Dendritic cell treated with granulocyte-macrophage colony-stimulating factor and Interleukin-4, amounts not matched to agents 40 ng/mL and 50 ng/mL, for 4 days (primary cell): ENCODE results near the gene PDZRN3.

Experiments
- H3K27ac Mint-ChIP-seq: one replicate; pipeline ENCODE4 v1.8.0; 2022; ENCODE audit warnings: mild to moderate bottlenecking, mixed read lengths
- H3K27me3 Mint-ChIP-seq: one replicate; pipeline ENCODE4 v1.8.0; 2022; ENCODE audit warnings: mild to moderate bottlenecking, mixed read lengths
- H3K36me3 Mint-ChIP-seq: one replicate; pipeline ENCODE4 v1.8.0; 2022; ENCODE audit warnings: low read depth, mixed read lengths
- H3K4me1 Mint-ChIP-seq: one replicate; pipeline ENCODE4 v1.8.0; 2022; ENCODE audit warnings: low read depth, mixed read lengths
- H3K4me3 Mint-ChIP-seq: one replicate; pipeline ENCODE4 v1.8.0; 2022; ENCODE audit warnings: mild to moderate bottlenecking, moderate library complexity, mixed read lengths
- H3K9me3 Mint-ChIP-seq: one replicate; pipeline ENCODE4 v1.8.0; 2022; ENCODE audit warnings: mixed read lengths
- intact Hi-C: fragments of 100-400 bp; cut with micrococcal nuclease; formaldehyde crosslinking; loops from one replicate; pipeline ENCODE4 v1.15.0; 2022

Gene PDZRN3

DNA sequence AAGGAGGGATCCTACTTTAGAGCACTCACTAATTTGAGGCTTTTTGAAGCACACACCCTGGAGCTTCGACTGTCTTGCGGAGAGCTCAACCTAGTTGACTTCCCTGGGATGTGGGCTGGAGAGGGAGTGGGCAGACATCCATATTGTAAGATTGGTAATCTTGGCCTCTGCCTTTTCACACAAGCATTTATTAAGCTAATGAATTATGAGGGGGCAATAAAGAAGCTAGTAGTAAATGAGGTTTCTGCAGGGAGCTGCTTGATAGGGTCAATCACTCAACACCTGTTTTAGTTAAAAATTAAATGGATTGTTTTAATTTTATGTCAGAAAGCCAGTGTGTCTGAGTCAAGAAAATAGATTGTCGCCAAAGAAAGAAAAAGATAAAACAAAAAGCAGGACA lies 76.3 kb downstream of the PDZRN3 start:
- Mint-ChIP-seq H3K27me3 (no peaks in the 10 kb centered on the region), H3K36me3 (no peaks in the 10 kb centered on the region), H3K4me3 (no peak overlapping the region), H3K4me1 (no peaks in the 10 kb centered on the region), H3K9me3 (no peaks in the 10 kb centered on the region), H3K27ac (no peak overlapping the region)
- intact Hi-C loops, result no loop called here

DNA sequence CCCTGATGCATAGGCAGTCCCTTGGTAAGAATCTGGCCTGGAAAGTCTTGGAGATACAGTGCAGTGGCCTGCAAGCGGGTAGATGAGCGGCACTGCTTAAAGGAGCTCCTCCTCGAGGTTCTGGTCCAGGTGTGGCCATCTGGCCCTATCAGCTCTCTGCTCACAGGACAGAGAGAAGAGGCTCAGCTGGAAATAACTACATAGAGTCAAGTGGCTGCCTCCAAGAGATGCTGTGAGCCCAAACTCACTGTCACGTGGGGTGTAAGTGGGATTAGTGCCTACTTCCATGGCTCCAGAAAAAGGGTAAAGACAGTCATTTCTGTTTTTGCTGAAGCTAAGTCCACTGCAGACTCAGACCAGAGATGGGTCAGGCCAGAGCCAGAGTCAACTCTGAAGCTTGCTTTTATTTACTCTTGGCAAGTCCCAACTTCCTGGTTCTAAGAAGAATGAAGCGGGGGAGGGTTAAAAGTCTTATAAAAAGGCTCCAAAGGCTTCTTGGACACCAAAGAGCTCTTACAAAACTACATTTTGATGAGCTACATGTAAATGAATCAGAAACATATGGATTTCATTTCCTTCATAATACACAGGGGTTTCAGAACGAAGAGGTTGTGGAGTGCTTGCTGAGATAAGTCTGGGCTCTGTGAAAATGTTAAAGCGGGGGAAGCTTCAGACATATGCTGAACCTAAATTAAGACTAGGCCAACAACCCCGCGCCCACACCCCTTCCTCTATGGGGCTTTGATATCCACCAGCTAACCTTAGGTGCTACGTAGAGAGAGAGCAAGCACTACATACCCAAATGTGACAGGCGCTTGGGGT lies 77.1 kb downstream of the PDZRN3 start:
- Mint-ChIP-seq H3K27ac (no peak overlapping the region), H3K9me3 (no peaks in the 10 kb centered on the region), H3K4me3 (no peak overlapping the region), H3K4me1 (no peaks in the 10 kb centered on the region), H3K27me3 (no peaks in the 10 kb centered on the region), H3K36me3 (no peaks in the 10 kb centered on the region)
- intact Hi-C loops, result no loop called here

DNA sequence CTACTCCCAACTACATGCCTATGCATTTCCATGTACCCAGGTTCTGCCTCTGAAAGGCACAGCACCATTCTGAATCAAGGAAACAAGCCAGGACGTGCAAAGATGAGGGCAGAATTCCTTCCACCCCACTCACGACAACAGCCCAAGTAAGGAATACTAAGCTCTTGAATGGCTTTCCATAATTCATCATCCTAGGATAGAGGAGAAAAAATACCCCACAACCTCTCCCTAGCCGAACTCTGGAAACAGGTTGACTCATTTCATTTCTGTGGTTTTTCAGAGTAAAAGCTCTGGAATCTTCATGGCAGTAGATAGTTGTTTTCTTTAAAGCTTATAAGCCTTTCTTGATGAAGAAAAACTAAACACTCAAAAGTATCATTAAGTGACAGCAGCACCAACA lies 77.8 kb downstream of the PDZRN3 start:
- intact Hi-C loops, result no loop called here
- no peaks in the 10 kb centered on the region for H3K9me3 Mint-ChIP-seq
- H3K27me3 Mint-ChIP-seq, result no peaks in the 10 kb centered on the region
- H3K27ac Mint-ChIP-seq, result no peak overlapping the region
- no peaks in the 10 kb centered on the region for H3K4me1 Mint-ChIP-seq
- H3K36me3 Mint-ChIP-seq, result no peaks in the 10 kb centered on the region
- H3K4me3 Mint-ChIP-seq, result no peak overlapping the region

DNA sequence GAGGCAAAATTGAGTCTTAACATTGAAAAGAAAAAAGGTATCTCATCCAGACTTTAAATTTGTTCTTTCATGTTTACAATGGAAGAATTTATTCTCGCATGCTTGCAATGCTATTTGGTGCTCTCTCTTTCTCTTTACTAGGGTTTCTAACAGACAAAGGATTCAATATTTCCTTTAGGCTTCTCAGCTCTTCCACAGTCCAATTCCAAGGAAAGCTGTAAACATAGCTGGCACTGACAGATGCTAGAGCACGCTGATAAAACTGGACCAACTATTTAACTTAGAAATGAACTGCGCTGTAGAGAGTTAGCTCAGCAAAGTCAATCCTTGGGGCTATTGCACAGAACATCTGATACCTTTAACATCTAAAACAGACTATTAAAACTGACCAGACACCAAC lies 81.3 kb downstream of the PDZRN3 start:
- H3K27ac Mint-ChIP-seq, result no peak overlapping the region
- H3K4me3 Mint-ChIP-seq, result no peak overlapping the region
- intact Hi-C loops, result no loop called here
- no peaks in the 10 kb centered on the region for H3K27me3 Mint-ChIP-seq
- H3K4me1 Mint-ChIP-seq, result no peaks in the 10 kb centered on the region
- no peaks in the 10 kb centered on the region for H3K9me3 Mint-ChIP-seq
- no peaks in the 10 kb centered on the region for H3K36me3 Mint-ChIP-seq

DNA sequence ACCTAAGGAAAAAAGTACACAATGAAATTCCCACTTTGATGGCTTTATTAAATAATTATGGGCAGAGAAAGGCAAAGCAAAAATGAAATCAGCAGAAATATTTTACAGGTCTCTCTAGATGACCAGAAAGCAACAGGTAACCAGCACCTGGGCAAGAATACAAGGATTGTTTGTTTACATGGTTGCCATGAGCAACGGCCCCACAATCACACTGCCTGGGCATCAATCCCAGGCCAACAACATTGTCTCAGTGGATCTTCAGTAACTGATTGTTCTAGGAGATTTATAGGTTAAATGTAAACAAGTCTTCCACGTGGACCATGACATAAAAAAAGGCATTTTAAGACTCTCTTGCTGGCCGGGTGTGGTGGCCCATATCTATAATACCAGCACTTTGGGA lies 82.6 kb downstream of the PDZRN3 start:
- intact Hi-C loops, result no loop called here
- H3K36me3 Mint-ChIP-seq, result no peaks in the 10 kb centered on the region
- no peaks in the 10 kb centered on the region for H3K27me3 Mint-ChIP-seq
- no peak overlapping the region for H3K27ac Mint-ChIP-seq
- no peaks in the 10 kb centered on the region for H3K9me3 Mint-ChIP-seq
- H3K4me1 Mint-ChIP-seq, result no peaks in the 10 kb centered on the region
- H3K4me3 Mint-ChIP-seq, result no peak overlapping the region

DNA sequence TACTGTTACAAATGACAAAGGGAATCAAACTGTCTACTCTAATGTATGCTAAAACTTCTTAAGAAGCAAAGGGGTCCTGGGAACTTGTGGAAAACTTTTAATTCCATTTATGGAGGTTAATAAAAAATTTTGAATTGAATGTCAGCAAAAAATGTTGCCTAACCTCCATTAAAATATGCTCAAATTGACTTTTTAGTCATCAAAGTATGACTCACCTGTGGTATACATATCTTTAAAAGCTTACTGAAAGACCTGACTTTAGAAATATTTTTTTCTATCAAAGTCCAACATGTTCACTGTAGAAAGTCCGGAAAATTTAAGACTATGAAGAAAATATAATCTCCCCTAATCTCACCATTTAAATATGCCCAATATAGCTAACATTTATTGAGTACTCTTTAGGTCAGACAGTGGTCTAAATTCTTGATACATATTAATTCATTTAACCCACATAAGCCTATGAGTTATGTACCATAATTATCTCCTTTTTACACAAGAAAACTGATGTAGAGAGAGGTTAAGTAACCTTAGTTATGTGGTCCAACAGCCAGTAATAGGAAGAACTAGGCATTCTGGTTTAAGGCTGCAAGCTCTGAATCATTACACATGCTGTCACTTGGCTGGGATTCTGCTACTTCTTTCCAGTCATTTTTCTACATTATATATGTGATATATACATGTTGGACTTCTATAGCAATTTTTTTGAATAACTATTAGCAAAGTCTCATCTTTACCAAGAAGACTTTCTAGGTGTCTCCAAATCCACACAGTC lies 83.6 kb downstream of the PDZRN3 start:
- H3K36me3 Mint-ChIP-seq, result no peaks in the 10 kb centered on the region
- intact Hi-C loops, result no loop called here
- H3K4me3 Mint-ChIP-seq, result no peak overlapping the region
- H3K9me3 Mint-ChIP-seq, result no peaks in the 10 kb centered on the region
- no peaks in the 10 kb centered on the region for H3K27me3 Mint-ChIP-seq
- H3K4me1 Mint-ChIP-seq, result no peaks in the 10 kb centered on the region
- no peak overlapping the region for H3K27ac Mint-ChIP-seq

DNA sequence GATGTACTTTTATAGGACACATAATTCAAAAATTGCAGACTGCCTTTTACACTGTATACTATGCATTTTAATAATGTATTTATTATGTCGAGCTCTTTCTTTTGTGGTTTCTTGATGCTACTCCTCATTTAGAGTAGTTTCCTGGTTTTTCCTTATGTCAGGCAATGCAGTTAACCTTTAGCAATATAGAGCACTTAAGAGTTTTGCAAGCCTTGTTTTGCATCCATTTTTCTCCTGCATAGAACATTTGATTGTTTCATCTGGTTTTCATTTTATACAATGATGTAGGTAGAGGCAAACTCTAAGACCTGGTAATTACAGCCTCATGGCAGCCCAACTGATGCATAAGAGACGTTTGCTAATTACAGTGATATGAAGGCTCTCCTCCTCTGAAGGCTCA lies 86.3 kb downstream of the PDZRN3 start:
- no peaks in the 10 kb centered on the region for H3K4me1 Mint-ChIP-seq
- H3K36me3 Mint-ChIP-seq, result no peaks in the 10 kb centered on the region
- intact Hi-C loops, result no loop called here
- no peak overlapping the region for H3K27ac Mint-ChIP-seq
- no peaks in the 10 kb centered on the region for H3K9me3 Mint-ChIP-seq
- H3K4me3 Mint-ChIP-seq, result no peak overlapping the region
- H3K27me3 Mint-ChIP-seq, result peaks cover 1% of the 10 kb centered on the region

DNA sequence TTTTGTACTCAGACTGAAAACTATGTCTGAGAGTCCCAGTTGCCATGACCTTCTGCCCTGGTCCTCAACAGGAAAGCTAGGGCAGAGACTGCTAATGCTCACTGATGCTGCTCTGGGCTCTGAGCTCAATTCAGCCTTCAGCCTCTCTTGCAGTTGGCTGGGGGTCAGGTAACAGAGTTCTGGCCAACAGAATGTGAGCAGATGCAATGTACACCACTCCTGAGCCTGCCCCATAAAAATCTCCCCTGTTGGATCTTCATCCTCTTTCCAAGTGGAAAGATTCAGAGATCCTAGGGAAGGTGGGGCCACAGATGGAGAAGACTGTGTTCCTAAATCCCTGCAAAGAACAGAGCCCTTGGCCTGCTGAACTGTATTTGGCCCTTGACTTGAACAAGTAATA lies 87.8 kb downstream of the PDZRN3 start:
- Mint-ChIP-seq H3K9me3 (no peaks in the 10 kb centered on the region), H3K36me3 (no peaks in the 10 kb centered on the region), H3K4me3 (no peak overlapping the region), H3K4me1 (no peaks in the 10 kb centered on the region), H3K27me3 (peaks cover 1% of the 10 kb centered on the region), H3K27ac (no peak overlapping the region)
- intact Hi-C loops, result no loop called here

DNA sequence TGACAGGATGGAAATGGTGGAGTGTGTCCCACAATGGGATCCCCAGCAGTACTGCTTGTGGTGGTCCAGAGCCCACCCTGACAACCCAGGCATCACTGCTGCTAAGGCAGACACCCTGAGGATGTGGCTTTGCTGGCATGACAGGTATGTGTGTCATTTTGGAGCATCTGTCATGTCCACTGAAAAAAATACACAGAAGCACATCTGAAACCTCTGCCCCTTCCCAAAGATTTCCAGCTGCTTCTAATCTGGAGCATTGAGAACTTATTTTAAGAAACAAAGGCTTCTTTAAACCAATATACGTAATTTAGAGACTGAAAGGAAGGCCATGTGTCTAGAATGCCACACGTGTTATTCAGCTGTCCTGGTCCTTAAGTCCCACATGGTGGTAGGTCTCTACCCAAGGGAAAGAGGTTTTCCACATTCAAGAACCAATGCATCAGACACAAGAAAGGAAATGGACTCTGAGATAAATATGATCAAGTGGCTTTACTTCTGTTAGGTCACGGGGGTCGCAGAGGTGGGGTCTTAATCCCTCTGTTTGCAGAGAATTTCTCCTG lies 88.3 kb downstream of the PDZRN3 start:
- H3K9me3 Mint-ChIP-seq, result no peaks in the 10 kb centered on the region
- no peaks in the 10 kb centered on the region for H3K36me3 Mint-ChIP-seq
- no peaks in the 10 kb centered on the region for H3K4me1 Mint-ChIP-seq
- intact Hi-C loops, result no loop called here
- H3K27ac Mint-ChIP-seq, result no peak overlapping the region
- H3K27me3 Mint-ChIP-seq, result peaks cover 1% of the 10 kb centered on the region
- no peak overlapping the region for H3K4me3 Mint-ChIP-seq

DNA sequence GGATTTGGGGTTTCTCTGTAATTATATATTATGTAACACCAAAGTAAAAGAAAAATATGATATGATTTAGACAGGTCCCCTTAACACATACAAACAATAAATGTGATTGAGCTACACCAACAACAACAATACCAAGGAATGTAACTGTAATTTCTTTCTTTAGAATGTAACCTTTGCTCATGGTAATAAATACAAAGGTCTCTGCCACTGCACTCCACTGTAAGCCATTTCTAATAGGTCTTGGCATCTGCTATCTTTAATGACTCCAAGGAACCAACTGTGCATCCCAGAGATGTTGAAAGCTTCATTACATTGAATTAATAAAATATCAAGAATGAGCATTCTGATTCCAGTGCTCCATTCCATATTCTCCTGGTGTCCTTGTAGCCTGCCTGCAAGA lies 88.8 kb downstream of the PDZRN3 start:
- intact Hi-C loops, result no loop called here
- H3K27me3 Mint-ChIP-seq, result peaks cover 1% of the 10 kb centered on the region

DNA sequence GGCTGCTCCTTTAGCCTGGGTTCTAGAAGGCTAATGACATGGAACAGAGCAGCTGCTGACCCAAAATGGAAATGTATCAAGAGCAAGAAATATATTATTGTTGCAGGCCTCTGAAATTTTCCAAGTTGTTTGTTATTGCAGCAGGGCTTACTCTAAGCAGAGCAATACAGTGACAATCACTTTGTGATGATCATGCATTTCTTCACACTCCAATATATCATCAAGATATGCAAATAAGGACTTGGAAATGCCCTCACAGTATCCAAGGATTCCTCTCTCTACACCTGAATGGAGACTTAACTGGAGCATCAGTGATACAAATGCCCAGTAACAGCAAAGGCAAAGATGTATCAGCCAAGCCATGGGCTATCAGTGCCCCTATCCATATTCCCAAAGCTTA lies 89.6 kb downstream of the PDZRN3 start:
- H3K4me1 Mint-ChIP-seq, result no peaks in the 10 kb centered on the region
- no peaks in the 10 kb centered on the region for H3K9me3 Mint-ChIP-seq
- peaks cover 1% of the 10 kb centered on the region for H3K27me3 Mint-ChIP-seq
- H3K36me3 Mint-ChIP-seq, result no peaks in the 10 kb centered on the region
- no peak overlapping the region for H3K27ac Mint-ChIP-seq
- no peak overlapping the region for H3K4me3 Mint-ChIP-seq
- intact Hi-C loops, result no loop called here

More for the DNA sequence above, 88.8 kb downstream of the PDZRN3 start:
- H3K27ac Mint-ChIP-seq, result no peak overlapping the region
- no peaks in the 10 kb centered on the region for H3K36me3 Mint-ChIP-seq
- H3K4me3 Mint-ChIP-seq, result no peak overlapping the region
- H3K9me3 Mint-ChIP-seq, result no peaks in the 10 kb centered on the region
- H3K4me1 Mint-ChIP-seq, result no peaks in the 10 kb centered on the region

DNA sequence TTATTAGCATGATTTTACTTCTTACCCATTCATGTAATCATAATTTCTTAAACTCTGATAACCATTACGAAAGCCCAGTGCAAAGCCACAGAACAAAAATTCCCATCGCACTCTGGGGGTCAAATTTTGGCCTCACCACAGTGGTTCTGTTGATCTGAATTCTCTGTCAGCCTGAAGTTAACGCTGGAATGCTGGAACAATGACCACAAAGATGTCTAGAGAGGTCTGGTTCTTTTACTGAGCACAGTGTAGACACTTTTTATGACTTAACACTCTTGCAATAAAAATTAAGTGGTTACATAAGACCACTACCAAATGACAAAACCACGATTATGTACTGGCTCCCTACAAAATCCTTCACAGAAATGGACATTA lies 94.7 kb downstream of the PDZRN3 start:
- no peaks in the 10 kb centered on the region for H3K36me3 Mint-ChIP-seq
- no peak overlapping the region for H3K27ac Mint-ChIP-seq
- H3K4me1 Mint-ChIP-seq, result no peaks in the 10 kb centered on the region
- no peak overlapping the region for H3K4me3 Mint-ChIP-seq
- intact Hi-C loops, result no loop called here
- H3K27me3 Mint-ChIP-seq, result peaks cover 1% of the 10 kb centered on the region
- H3K9me3 Mint-ChIP-seq, result no peaks in the 10 kb centered on the region

DNA sequence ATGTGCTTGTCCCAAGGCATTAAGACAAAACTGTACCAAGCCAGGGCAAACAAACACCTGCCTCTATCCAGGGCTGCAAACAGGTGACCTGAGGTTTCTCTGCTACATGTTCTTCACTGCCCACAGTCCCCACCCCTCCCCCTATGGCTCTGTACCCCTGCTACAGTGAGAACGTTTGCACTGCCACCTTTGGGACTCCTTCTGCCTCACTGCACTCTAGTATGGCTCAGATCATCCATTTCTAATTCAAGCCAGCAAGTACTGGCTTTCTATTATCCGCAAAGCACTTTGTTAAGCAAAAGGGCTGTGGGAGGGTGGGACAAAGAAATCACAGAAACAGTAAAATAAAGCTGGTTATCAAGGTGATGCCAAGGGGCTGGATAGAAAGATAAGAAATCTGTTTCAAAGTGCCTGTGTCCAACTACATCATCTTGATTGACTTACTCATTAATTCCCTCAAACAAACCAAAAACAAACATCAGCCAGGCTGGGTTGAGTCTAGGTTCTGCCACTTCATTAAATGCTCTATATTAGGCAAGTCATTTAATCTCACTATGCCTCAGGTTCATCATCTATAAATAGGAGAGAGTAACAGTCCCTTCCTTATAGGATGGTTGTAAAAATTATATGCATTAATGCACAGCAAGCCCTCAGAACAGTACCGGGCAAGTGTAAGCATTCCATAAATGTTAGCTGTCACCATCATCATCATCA lies 95.3 kb downstream of the PDZRN3 start:
- H3K4me1 Mint-ChIP-seq, result no peaks in the 10 kb centered on the region
- peaks cover 1% of the 10 kb centered on the region for H3K27me3 Mint-ChIP-seq
- no peak overlapping the region for H3K4me3 Mint-ChIP-seq
- no peak overlapping the region for H3K27ac Mint-ChIP-seq
- H3K9me3 Mint-ChIP-seq, result no peaks in the 10 kb centered on the region
- H3K36me3 Mint-ChIP-seq, result no peaks in the 10 kb centered on the region
- intact Hi-C loops, result no loop called here

DNA sequence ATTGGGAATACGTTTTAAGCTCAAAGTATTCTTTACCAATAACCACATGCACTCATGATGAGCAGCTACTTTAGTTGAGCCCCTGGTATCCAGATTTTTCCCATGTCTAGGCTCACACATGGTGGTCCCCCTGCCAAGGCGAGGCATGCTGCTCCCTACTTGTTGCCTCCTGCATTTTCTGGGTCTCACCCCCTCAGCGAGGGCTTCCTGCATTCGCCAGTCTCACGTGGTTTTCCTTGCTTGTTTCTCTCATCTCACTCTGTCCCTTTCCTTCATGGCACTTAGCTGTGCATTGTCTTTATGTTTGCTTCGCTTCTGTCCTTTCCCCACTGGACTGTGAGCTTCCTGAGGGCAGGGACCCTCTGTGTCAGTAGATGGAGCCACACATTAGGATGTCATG lies 99.2 kb downstream of the PDZRN3 start:
- Mint-ChIP-seq H3K27ac (no peak overlapping the region), H3K36me3 (no peaks in the 10 kb centered on the region), H3K4me1 (no peaks in the 10 kb centered on the region), H3K27me3 (no peaks in the 10 kb centered on the region), H3K9me3 (no peaks in the 10 kb centered on the region), H3K4me3 (no peak overlapping the region)
- intact Hi-C loops, result no loop called here
